Measurements from ENCODE around the gene CNNM4. TPM values are rescaled to one million over a fixed set of nuclear protein-coding genes. Genes with fewer than 3 reads are reported as not detected.

CNNM4 gene
- total and polyA plus RNA-seq, 4 experiments from 2014 or later = 0.94 to 7.2 (median 6.0) TPM

GRCh38 chr2:96837575-96837974 is 76.9 kb downstream of the CNNM4 start:
- intact Hi-C loops (cut with micrococcal nuclease) = no loop called here
- Mint-ChIP-seq H3K36me3 (peaks cover 9 to 30% of the 10 kb centered on the region in 2 donors), H3K27ac (peak overlapping the region in 3 of 7 donors; percentile 17 to 55 (median 19)), H3K4me3 (no peak overlapping the region), H3K27me3 (no peaks in the 10 kb centered on the region), H3K4me1 (peaks cover 4 to 29% (median 15%) of the 10 kb centered on the region in 4 donors), H3K9me3 (no peaks in the 10 kb centered on the region)
- Histone ChIP-seq H3K27ac (ENCODE audit: low read depth, low read length) (no peak overlapping the region), H3K4me1 (ENCODE audit: insufficient read depth, low read length) (peaks cover 22% of the 10 kb centered on the region), H3K36me3 (ENCODE audit: insufficient read depth, low read length) (peaks cover 13% of the 10 kb centered on the region), H3K27me3 (ENCODE audit: insufficient read depth, low read length) (no peaks in the 10 kb centered on the region), H3K4me3 (ENCODE audit: low read length in 2 of 2) (no peak overlapping the region), H3K9me3 (ENCODE audit: control insufficient read depth in 1 of 2, low read length in 2 of 2) (no peaks in the 10 kb centered on the region)
- ChIA-PET POLR2A (ENCODE audit: partially characterized antibody) (interaction anchor here (1.5 to 5.7 kb wide), 5 partner anchors 19 to 200 kb away, joined by 3 to 80 read pairs (median 15); partner anchors contain the start of genes ANKRD39, CNNM3 and KANSL3), CTCF (ENCODE audit: partially characterized antibody) (interaction anchor here (1.3 to 1.5 kb wide), 3 partner anchors 20 to 114 kb away, joined by 3 to 8 read pairs (median 4); partner anchors contain the start of genes ANKRD39 and CNNM4)
- no peak for DNase-seq

GRCh38 chr2:96838345-96839292 is 77.9 kb downstream of the CNNM4 start:
- intact Hi-C loops (cut with micrococcal nuclease) = loop anchor here (1.0 kb wide), 2 partner anchors 7 to 22 kb away; partner anchors contain the start of gene CNNM3
- H3K27ac Mint-ChIP-seq = peak overlapping the region; percentile 74 to 95 (median 89)
- H3K4me3 Mint-ChIP-seq = peak overlapping the region; percentile 45 to 80 (median 73)
- no peak for DNase-seq
- ChIA-PET POLR2A (ENCODE audit: partially characterized antibody) (interaction anchor here (1.1 to 5.7 kb wide), 8 partner anchors 19 to 301 kb away, joined by 3 to 80 read pairs (median 6); partner anchors contain the start of genes ANKRD39, ARID5A, CNNM3 and KANSL3), CTCF (ENCODE audit: partially characterized antibody) (interaction anchor here (0.6 to 1.9 kb wide), 4 partner anchors 19 to 113 kb away, joined by 3 to 15 read pairs (median 4); partner anchors contain the start of gene ANKRD39)
- Histone ChIP-seq H3K4me1 (ENCODE audit: insufficient read depth, low read length) (peaks cover 22% of the 10 kb centered on the region), H3K36me3 (ENCODE audit: insufficient read depth, low read length) (peaks cover 6% of the 10 kb centered on the region), H3K27ac (ENCODE audit: low read depth, low read length) (peak overlapping the region; percentile 55), H3K9me3 (ENCODE audit: control insufficient read depth in 1 of 2, low read length in 2 of 2) (no peaks in the 10 kb centered on the region), H3K4me3 (ENCODE audit: low read length in 2 of 2) (peak overlapping the region in 1 of 2 donors; percentile 33), H3K27me3 (ENCODE audit: insufficient read depth, low read length) (no peaks in the 10 kb centered on the region)
- peaks cover 5 to 23% of the 10 kb centered on the region in 2 donors for H3K36me3 Mint-ChIP-seq
- no peaks in the 10 kb centered on the region for H3K9me3 Mint-ChIP-seq
- peaks cover 7 to 29% (median 19%) of the 10 kb centered on the region in 4 donors for H3K4me1 Mint-ChIP-seq
- H3K27me3 Mint-ChIP-seq = no peaks in the 10 kb centered on the region

GRCh38 chr2:96839293-96839874 is 78.7 kb downstream of the CNNM4 start:
- Histone ChIP-seq H3K36me3 (ENCODE audit: insufficient read depth, low read length) (peaks cover 5% of the 10 kb centered on the region), H3K27ac (ENCODE audit: low read depth, low read length) (peak overlapping the region; percentile 55), H3K4me3 (ENCODE audit: low read length in 2 of 2) (peak overlapping the region in 1 of 2 donors; percentile 33), H3K27me3 (ENCODE audit: insufficient read depth, low read length) (no peaks in the 10 kb centered on the region), H3K4me1 (ENCODE audit: insufficient read depth, low read length) (peaks cover 22% of the 10 kb centered on the region), H3K9me3 (ENCODE audit: control insufficient read depth in 1 of 2, low read length in 2 of 2) (no peaks in the 10 kb centered on the region)
- ChIA-PET POLR2A (ENCODE audit: partially characterized antibody) (interaction anchor here (0.6 to 5.7 kb wide), 16 partner anchors 11 to 302 kb away, joined by 3 to 80 read pairs (median 4); partner anchors contain the start of genes ANKRD36, ANKRD39, ARID5A and CNNM3), CTCF (ENCODE audit: partially characterized antibody) (interaction anchor here (0.9 to 1.9 kb wide), 3 partner anchors 18 to 123 kb away, joined by 3 to 15 read pairs (median 4); partner anchors contain the start of genes ANKRD39 and CNNM3)
- intact Hi-C loops (cut with micrococcal nuclease) = loop anchor here (1.0 kb wide), 2 partner anchors 8 to 23 kb away; partner anchors contain the start of gene CNNM3
- peak overlapping the region; percentile 74 to 95 (median 89) for H3K27ac Mint-ChIP-seq
- peak overlapping the region; percentile 45 to 80 (median 73) for H3K4me3 Mint-ChIP-seq
- peak; percentile 84 to 89 (median 85) for DNase-seq
- no peaks in the 10 kb centered on the region for H3K27me3 Mint-ChIP-seq
- no peaks in the 10 kb centered on the region for H3K9me3 Mint-ChIP-seq
- peaks cover 7 to 29% (median 19%) of the 10 kb centered on the region in 4 donors for H3K4me1 Mint-ChIP-seq
- H3K36me3 Mint-ChIP-seq = peaks cover 4 to 19% of the 10 kb centered on the region in 2 donors

GRCh38 chr2:96839875-96840850 is 79.5 kb downstream of the CNNM4 start:
- peaks cover under 1 to 14% of the 10 kb centered on the region in 2 donors for H3K36me3 Mint-ChIP-seq
- Histone ChIP-seq H3K9me3 (ENCODE audit: control insufficient read depth in 1 of 2, low read length in 2 of 2) (no peaks in the 10 kb centered on the region), H3K27ac (ENCODE audit: low read depth, low read length) (peak overlapping the region; percentile 55), H3K36me3 (ENCODE audit: insufficient read depth, low read length) (peaks cover under 1% of the 10 kb centered on the region), H3K27me3 (ENCODE audit: insufficient read depth, low read length) (no peaks in the 10 kb centered on the region), H3K4me3 (ENCODE audit: low read length in 2 of 2) (peak overlapping the region in 1 of 2 donors; percentile 33), H3K4me1 (ENCODE audit: insufficient read depth, low read length) (peaks cover 22% of the 10 kb centered on the region)
- peaks cover 7 to 29% (median 19%) of the 10 kb centered on the region in 4 donors for H3K4me1 Mint-ChIP-seq
- H3K9me3 Mint-ChIP-seq = no peaks in the 10 kb centered on the region
- peak overlapping the region in 6 of 8 donors; percentile 8 to 63 (median 48) for H3K4me3 Mint-ChIP-seq
- ChIA-PET CTCF (ENCODE audit: partially characterized antibody) (interaction anchor here (0.9 to 1.9 kb wide), 3 partner anchors 17 to 123 kb away, joined by 3 to 15 read pairs (median 4); partner anchors contain the start of genes ANKRD39 and CNNM3), POLR2A (ENCODE audit: partially characterized antibody) (interaction anchor here (0.6 to 5.7 kb wide), 15 partner anchors 10 to 303 kb away, joined by 3 to 80 read pairs (median 4); partner anchors contain the start of genes ANKRD36, ANKRD39, ARID5A and CNNM3)
- no peak for DNase-seq
- intact Hi-C loops (cut with micrococcal nuclease) = loop anchor here (1.0 kb wide), 2 partner anchors 9 to 24 kb away; partner anchors contain the start of gene CNNM3
- H3K27ac Mint-ChIP-seq = peak overlapping the region in 5 of 7 donors; percentile 30 to 78 (median 62)
- no peaks in the 10 kb centered on the region for H3K27me3 Mint-ChIP-seq

- H3K4me1 ChIP-seq (ENCODE audit: insufficient read depth, low read length) = peaks cover 22% of the 10 kb centered on the region
- no peak overlapping the region for H3K27ac ChIP-seq (ENCODE audit: low read depth, low read length)
- CTCF ChIA-PET (ENCODE audit: partially characterized antibody) = interaction anchor here (0.7 to 1.3 kb wide), 5 partner anchors 16 to 270 kb away, joined by 3 to 6 read pairs (median 3); partner anchors contain the start of gene ANKRD39
- POLR2A ChIA-PET (ENCODE audit: partially characterized antibody) = interaction anchor here (0.9 to 3.1 kb wide), 7 partner anchors 11 to 121 kb away, joined by 3 to 21 read pairs (median 4); partner anchors contain the start of genes ANKRD39 and CNNM3
- no peaks in the 10 kb centered on the region for H3K9me3 ChIP-seq (ENCODE audit: control insufficient read depth in 1 of 2, low read length in 2 of 2)
- no peak for DNase-seq
- intact Hi-C loops (cut with micrococcal nuclease) = no loop called here
- H3K36me3 ChIP-seq (ENCODE audit: insufficient read depth, low read length) = peaks cover 4% of the 10 kb centered on the region
- no peak overlapping the region for H3K4me3 ChIP-seq (ENCODE audit: low read length in 2 of 2)
- H3K4me1 Mint-ChIP-seq = peaks cover 7 to 29% (median 18%) of the 10 kb centered on the region in 4 donors
- peak overlapping the region in 4 of 7 donors; percentile 35 to 64 (median 48) for H3K27ac Mint-ChIP-seq
- H3K27me3 ChIP-seq (ENCODE audit: insufficient read depth, low read length) = no peaks in the 10 kb centered on the region
- no peaks in the 10 kb centered on the region for H3K27me3 Mint-ChIP-seq
- H3K4me3 Mint-ChIP-seq = peak overlapping the region in 1 of 8 donors; percentile 54
- peaks cover 2 to 11% of the 10 kb centered on the region in 2 donors for H3K36me3 Mint-ChIP-seq
- H3K9me3 Mint-ChIP-seq = no peaks in the 10 kb centered on the region
These were observed 81.2 kb downstream of the CNNM4 start for GRCh38 chr2:96841701-96842495.

All from CD4-positive, alpha-beta memory T cell (primary cell).